HL-60 (cell line): ENCODE results near the gene KMT2C.

Experiments used
- POLR2AphosphoS5 ChIP-seq: IDR thresholded peaks from 2 replicates; pipeline ENCODE4 v1.6.1; 2012; ENCODE audit warnings: low read depth
- SPI1 ChIP-seq: IDR thresholded peaks from 2 replicates; pipeline ENCODE4 v1.6.1; 2012; ENCODE audit warnings: low read depth, mild to moderate bottlenecking, borderline replicate concordance
- TF ChIP-seq, protein P1 (sequence below): IDR thresholded peaks from one replicate; pipeline ENCODE4 v1.5.1; 2011; ENCODE audit warnings: low read length, control low read depth, inconsistent platforms; ENCODE audit not compliant: insufficient read depth
- TF ChIP-seq, protein P2 (sequence below): IDR thresholded peaks from 2 replicates; pipeline ENCODE4 v1.6.1; 2012; ENCODE audit warnings: low read depth; ENCODE audit not compliant: insufficient replicate concordance

DNA sequence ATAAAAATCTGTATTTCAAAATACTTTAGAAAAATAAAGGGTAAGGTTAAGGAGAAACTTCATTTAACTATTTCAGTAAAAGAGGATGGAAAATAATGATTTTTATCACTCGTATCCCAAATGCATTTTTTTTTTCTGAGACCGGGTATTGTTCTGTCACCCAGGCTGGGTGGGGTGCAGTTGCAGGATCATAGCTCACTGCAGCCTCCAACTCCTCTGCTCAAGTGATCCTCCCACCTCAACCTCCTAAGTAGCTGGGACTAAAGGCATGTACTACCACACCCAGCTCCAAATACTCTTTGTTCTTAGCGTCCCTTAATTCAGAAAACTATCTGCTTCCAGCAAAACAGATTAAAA, 11.8 kb downstream of the KMT2C start:
- TF ChIP-seq, protein P1, sequence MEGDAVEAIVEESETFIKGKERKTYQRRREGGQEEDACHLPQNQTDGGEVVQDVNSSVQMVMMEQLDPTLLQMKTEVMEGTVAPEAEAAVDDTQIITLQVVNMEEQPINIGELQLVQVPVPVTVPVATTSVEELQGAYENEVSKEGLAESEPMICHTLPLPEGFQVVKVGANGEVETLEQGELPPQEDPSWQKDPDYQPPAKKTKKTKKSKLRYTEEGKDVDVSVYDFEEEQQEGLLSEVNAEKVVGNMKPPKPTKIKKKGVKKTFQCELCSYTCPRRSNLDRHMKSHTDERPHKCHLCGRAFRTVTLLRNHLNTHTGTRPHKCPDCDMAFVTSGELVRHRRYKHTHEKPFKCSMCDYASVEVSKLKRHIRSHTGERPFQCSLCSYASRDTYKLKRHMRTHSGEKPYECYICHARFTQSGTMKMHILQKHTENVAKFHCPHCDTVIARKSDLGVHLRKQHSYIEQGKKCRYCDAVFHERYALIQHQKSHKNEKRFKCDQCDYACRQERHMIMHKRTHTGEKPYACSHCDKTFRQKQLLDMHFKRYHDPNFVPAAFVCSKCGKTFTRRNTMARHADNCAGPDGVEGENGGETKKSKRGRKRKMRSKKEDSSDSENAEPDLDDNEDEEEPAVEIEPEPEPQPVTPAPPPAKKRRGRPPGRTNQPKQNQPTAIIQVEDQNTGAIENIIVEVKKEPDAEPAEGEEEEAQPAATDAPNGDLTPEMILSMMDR: no peak
- TF ChIP-seq, protein P2, sequence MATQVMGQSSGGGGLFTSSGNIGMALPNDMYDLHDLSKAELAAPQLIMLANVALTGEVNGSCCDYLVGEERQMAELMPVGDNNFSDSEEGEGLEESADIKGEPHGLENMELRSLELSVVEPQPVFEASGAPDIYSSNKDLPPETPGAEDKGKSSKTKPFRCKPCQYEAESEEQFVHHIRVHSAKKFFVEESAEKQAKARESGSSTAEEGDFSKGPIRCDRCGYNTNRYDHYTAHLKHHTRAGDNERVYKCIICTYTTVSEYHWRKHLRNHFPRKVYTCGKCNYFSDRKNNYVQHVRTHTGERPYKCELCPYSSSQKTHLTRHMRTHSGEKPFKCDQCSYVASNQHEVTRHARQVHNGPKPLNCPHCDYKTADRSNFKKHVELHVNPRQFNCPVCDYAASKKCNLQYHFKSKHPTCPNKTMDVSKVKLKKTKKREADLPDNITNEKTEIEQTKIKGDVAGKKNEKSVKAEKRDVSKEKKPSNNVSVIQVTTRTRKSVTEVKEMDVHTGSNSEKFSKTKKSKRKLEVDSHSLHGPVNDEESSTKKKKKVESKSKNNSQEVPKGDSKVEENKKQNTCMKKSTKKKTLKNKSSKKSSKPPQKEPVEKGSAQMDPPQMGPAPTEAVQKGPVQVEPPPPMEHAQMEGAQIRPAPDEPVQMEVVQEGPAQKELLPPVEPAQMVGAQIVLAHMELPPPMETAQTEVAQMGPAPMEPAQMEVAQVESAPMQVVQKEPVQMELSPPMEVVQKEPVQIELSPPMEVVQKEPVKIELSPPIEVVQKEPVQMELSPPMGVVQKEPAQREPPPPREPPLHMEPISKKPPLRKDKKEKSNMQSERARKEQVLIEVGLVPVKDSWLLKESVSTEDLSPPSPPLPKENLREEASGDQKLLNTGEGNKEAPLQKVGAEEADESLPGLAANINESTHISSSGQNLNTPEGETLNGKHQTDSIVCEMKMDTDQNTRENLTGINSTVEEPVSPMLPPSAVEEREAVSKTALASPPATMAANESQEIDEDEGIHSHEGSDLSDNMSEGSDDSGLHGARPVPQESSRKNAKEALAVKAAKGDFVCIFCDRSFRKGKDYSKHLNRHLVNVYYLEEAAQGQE: no peak
- no peak for TF ChIP-seq SPI1
- TF ChIP-seq POLR2AphosphoS5: no peak
